K562 (cell line): ENCODE measurements around the gene ZNF565. TPM values are rescaled to one million over a fixed set of nuclear protein-coding genes. Genes with fewer than 3 reads are reported as not detected.

ENCODE experiments used
- CBFB ChIP-seq: sonication (generic); formaldehyde crosslinking; IDR thresholded peaks from 2 replicates; pipeline ENCODE4 v1.4.0; 2020; ENCODE audit warnings: mild to moderate bottlenecking, missing genetic modification reagents
- E2F1 ChIP-seq: sonication (generic); formaldehyde crosslinking; IDR thresholded peaks from 2 replicates; pipeline ENCODE4 v1.8.1; 2023; ENCODE audit warnings: mild to moderate bottlenecking, missing genetic modification reagents, moderate library complexity
- FIP1L1 ChIP-seq: fragments of 200-400 bp; formaldehyde crosslinking; IDR thresholded peaks from 2 replicates; pipeline ENCODE4 v1.6.1; 2018; ENCODE audit warnings: mild to moderate bottlenecking, low read depth, low read length; ENCODE audit not compliant: poor library complexity, severe bottlenecking
- IRF2 ChIP-seq: sonication (generic); formaldehyde crosslinking; IDR thresholded peaks from 2 replicates; pipeline ENCODE4 v1.8.1; 2022; ENCODE audit warnings: mild to moderate bottlenecking, missing genetic modification reagents
- MCM5 ChIP-seq: fragments of 450-650 bp; IDR thresholded peaks from 2 replicates; pipeline ENCODE4 v1.6.1; 2016; ENCODE audit warnings: low read depth
- NR2F6 ChIP-seq: fragments of 450-650 bp; formaldehyde crosslinking; IDR thresholded peaks from 2 replicates; pipeline ENCODE4 v1.4.0; 2020; ENCODE audit warnings: mild to moderate bottlenecking
- POLR2G ChIP-seq: fragments of 200-400 bp; formaldehyde crosslinking; IDR thresholded peaks from 2 replicates; pipeline ENCODE4 v1.6.1; 2017; ENCODE audit warnings: low read depth, mild to moderate bottlenecking, antibody characterized with exemption, low read length, moderate library complexity
- PRPF4 ChIP-seq: fragments of 200-400 bp; formaldehyde crosslinking; IDR thresholded peaks from one replicate; pipeline ENCODE4 v1.6.1; 2017; ENCODE audit warnings: low read length, low read depth, mild to moderate bottlenecking; ENCODE audit not compliant: insufficient read depth, poor library complexity, severe bottlenecking
- RBM22 ChIP-seq: fragments of 200-400 bp; formaldehyde crosslinking; IDR thresholded peaks from 2 replicates; pipeline ENCODE4 v1.6.1; 2018; ENCODE audit warnings: low read length, low read depth; ENCODE audit not compliant: poor library complexity, severe bottlenecking
- SNAPC5 ChIP-seq: fragments of 250-450 bp; sonication (Bioruptor Pico); IDR thresholded peaks from 2 replicates; pipeline ENCODE4 v1.8.0; 2021; ENCODE audit warnings: moderate library complexity, mild to moderate bottlenecking, inconsistent platforms
- THRA ChIP-seq: fragments of 450-650 bp; IDR thresholded peaks from 2 replicates; pipeline ENCODE4 v1.6.1; 2017; ENCODE audit warnings: mild to moderate bottlenecking, moderate library complexity
- VEZF1 ChIP-seq: fragments of 200-800 bp; sonication (Bioruptor generic); IDR thresholded peaks from 2 replicates; pipeline ENCODE4 v1.6.1; 2017; ENCODE audit warnings: missing genetic modification characterization, missing compliant biosample characterization
- YY1 ChIP-seq, 3 experiments: IDR thresholded peaks; 2 replicates each; pipeline ENCODE4 v1.6.1; 2011; ENCODE audit warnings: low read length in 2 of 3, mild to moderate bottlenecking in 2 of 3, moderate library complexity in 2 of 3, borderline replicate concordance in 1 of 3, control low read depth in 1 of 3, low read depth in 1 of 3; ENCODE audit not compliant: insufficient read depth in 3 of 3, insufficient replicate concordance in 2 of 3, control insufficient read depth in 1 of 3, insufficient read length in 1 of 3; ENCODE audit errors: extremely low read depth in 1 of 3
- ZNF24 ChIP-seq: fragments of 450-650 bp; IDR thresholded peaks from 2 replicates; pipeline ENCODE4 v1.6.1; 2016
- ZNF398 ChIP-seq: fragments of 250-450 bp; sonication (Bioruptor Pico); IDR thresholded peaks from 2 replicates; pipeline ENCODE4 v1.8.0; 2021; ENCODE audit warnings: moderate library complexity, mild to moderate bottlenecking, inconsistent platforms
- polyA plus RNA-seq, 8 experiments: library from polyadenylated mRNA; depleted of rRNA in 4 of 8; stranded (reverse) in 5 of 8; unstranded in 3 of 8; fragments of >200 nt; fragmentation: Nextera tagmentation in 2 of 8; fragmentation: Illumina TruSeq in 1 of 8; extraction: Ambion mirVana in 2 of 8; extraction: Trizol in 1 of 8; gene quantifications; 2 replicates each; pipeline versions ENCODE4 v1.2.1 to v1.2.3, GENCODE V29; 2011 to 2014; ENCODE audit warnings: inconsistent platforms in 1 of 8, missing spikeins in 1 of 8
- total RNA-seq, 7 experiments: library from RNA; depleted of rRNA in 6 of 7; stranded (reverse); fragments of >200 nt in 6 of 7; fragmentation: Illumina TruSeq in 2 of 7; extraction: Trizol in 2 of 7; gene quantifications; 2 replicates each; pipeline versions ENCODE4 v1.2.1 to v1.2.3, GENCODE V29; 2011 to 2021; ENCODE audit warnings: low replicate concordance in 1 of 7

The ZNF565 gene
- total and polyA plus RNA-seq, 9 of the 15 experiments (the other 6 are each of a cell fraction or from before 2014, with no cell fraction given) = 1.3 to 3.2 (median 2.6) TPM

- TF ChIP-seq YY1 (IDR thresholded peaks at IDR 0.05; ENCODE audit: borderline replicate concordance in 1 of 3, control insufficient read depth in 1 of 3, extremely low read depth in 1 of 3, insufficient read depth in 3 of 3, insufficient read length in 1 of 3, insufficient replicate concordance in 2 of 3, low read depth in 1 of 3, low read length in 2 of 3) = peak; percentile 13 to 83 (median 70)
- TF ChIP-seq ZNF24 = no peak
- TF ChIP-seq MCM5 = no peak
- no peak for TF ChIP-seq RBM22
- no peak for TF ChIP-seq E2F1 (CRISPR knock-in tag)
- 0 out of 2 replicates have a peak, but pooled peaks have one; percentile 36 for TF ChIP-seq IRF2 (CRISPR knock-in tag)
- TF ChIP-seq SNAPC5 (CRISPR knock-in tag) = no peak
- TF ChIP-seq PRPF4 = no peak
- TF ChIP-seq CBFB (CRISPR knock-in tag) = no peak
- TF ChIP-seq FIP1L1 = no peak
- TF ChIP-seq POLR2G = peak; percentile 63
- TF ChIP-seq NR2F6 (CRISPR knock-in tag) = no peak
- no peak for TF ChIP-seq ZNF398 (CRISPR knock-in tag)
- no peak for TF ChIP-seq THRA
- no peak for TF ChIP-seq VEZF1 (CRISPR knock-in tag)
These were observed 73.2 kb downstream of the ZNF565 start (continued) for GRCh38 chr19:36141039-36141927.
